Activated CD4-positive, alpha-beta T cell treated with anti-CD3 and anti-CD28 coated beads, Interleukin-2, amount 50 U/mL, for 24 hours (primary cell): Measurements from ENCODE around the gene USP46.

Experiments
- DNase-seq, 2 donors: peaks; one replicate each; pipeline ENCODE4 v3.0.0-alpha.2; 2020; ENCODE audit warnings: low read depth in 1 of 2, low spot score in 1 of 2

USP46 gene

GRCh38 chr4:52619591-52619931 lies 39.5 kb downstream of the USP46 start:
- DNase-seq, result no peak

DNA sequence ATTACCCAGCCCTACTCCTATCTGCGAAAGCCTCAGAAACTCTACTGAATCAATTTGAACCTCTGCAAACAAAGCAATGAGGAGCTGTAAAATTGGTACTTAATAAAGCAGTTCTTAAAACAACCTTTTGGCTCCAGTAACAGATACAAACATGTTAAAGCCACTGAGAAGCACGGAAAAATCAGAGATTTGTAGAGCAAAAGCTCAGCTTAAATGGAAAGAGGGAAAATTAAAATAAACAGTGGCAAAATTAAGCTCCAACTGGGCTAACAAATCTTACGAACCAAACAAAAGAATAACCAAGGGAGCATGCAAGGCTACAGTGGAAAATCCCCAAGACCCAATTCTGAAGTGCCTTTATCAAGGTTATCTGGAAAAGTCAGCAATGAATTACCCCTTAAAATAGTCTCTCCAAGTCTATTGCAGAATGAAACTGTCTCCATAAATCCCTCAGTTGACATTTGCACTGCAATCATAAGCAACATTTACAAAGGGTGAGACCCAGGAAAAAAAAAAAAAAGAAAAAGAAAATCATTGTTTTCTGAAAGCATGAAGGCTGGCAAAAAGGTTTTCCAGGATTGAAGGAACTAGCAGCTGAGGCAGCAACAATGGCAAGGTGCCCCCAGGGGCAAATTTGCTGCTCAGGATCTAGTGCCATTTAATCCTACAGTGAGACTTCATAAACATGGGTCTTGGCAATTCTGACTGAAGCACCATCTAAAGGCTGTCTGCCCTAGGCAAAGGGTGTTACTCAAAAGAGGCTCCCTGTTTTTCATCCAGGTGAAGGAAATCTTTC lies 40.1 kb downstream of the USP46 start:
- no peak for DNase-seq

DNA sequence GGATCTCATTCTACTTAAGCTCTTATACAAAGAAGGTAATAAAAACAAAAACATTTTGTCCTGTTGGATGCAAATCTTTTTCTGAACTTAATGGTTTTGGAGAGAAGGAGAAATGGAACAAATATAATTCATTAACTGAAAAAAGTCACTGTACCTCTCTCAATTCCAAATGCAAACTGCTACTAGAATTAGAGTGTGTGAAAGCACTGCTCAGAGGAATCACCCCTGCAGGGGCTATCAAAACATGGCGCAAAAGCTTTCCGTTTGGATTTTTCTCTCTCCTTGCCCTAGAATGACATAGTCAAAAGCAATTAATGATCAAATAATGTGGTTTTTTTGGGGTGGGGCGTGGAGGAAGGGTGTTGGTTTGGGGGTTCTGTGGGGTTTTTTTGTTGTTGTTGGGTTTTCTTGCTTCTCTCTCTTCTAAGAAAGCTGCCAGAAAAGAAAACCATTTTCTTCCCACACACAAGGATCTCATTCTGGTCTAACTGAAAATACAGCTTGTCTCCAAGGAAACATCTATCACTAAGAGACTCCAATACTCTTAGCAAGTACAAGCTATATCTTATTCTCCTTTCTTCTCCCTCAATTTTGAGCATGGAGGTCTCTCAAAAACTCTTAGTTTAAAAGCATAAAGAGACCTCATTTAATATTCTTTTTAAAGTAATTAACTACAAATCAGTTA lies 41.6 kb downstream of the USP46 start:
- DNase-seq, result no peak

- no peak for DNase-seq
Observed at GRCh38 chr4:52614241-52614640, 44.9 kb downstream of the USP46 start.

- no peak for DNase-seq
Observed at GRCh38 chr4:52612341-52612740, 46.8 kb downstream of the USP46 start.

DNA sequence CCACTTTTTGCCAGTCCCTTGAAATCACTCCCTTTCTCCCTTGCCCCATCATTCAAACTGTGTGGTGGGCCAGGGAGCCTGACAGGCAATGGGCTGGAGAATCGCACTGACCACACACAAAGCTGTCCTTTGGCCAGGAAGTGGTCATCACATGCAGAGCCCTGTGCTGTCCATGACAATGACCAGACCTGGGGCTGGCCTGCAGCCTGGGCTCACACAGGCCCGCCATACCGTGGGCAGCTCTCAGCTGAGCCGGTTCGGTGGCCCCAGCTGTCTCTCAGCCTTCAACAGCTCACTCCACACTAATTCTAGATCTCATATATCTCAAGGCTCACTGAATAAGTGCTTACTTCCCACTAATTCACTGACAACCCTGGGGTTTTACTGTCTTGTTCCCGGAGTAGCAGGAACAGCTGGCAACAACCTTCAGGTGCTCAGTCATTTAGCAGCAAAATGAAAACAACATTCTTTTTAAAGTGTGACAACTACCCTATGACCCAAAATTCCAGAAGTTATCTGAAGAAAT lies 48.0 kb downstream of the USP46 start:
- no peak for DNase-seq

DNA sequence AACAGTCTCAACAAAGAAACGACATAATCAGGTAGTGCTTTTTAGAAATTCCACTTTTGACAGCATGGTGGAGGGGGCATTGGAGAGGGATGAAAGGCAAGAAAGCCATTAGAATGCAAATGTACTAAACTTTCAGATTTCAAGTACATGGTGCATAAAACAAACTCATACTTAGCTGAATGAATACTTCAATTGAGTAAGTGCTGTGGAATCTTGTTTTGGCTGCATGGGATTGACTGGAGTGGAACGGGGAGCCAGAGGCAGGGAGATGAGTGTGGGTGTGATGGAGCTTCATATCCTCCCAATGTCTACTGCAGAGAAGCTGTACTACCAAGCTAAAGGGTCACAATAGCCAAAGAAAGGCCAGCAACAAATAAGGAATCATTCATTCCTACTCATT lies 52.4 kb downstream of the USP46 start:
- DNase-seq, result no peak

DNA sequence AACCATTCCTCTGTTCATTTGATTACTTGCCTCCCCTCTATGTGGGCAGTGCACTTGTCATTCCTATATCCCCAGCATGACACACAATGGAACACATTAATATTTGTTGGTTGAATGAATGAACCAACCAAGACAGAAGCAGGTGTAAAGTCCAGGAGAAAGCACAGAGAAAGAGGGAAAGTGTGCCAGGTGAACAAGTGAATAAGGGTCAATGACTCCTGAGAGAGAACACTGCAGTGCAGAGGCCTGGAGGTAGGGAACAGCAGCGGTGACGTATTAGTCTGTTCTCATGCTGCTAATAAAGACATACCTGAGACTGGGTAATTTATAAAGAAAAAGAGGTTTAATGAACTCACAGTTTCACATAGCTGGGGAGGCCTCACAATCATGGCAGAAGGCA lies 53.1 kb downstream of the USP46 start:
- no peak for DNase-seq

DNA sequence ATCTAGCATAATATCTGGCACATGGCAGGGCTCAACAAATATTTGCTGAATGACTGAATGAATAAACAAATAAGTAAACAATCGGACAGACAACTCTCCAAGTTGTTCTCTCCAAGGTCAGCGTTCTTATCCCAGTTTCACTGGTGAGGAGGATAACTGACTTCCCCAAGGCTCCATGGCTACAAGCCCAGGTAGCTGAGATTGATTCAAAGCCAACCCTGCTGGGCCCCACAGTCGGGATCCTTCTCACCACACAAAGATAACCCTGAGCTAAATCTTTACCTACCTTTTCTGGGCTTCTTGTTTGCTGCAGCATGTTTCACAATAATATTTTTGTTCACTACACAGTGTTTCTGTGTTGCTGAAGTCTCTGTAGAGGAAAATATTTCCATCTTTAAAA lies 54.9 kb downstream of the USP46 start:
- DNase-seq, result no peak

- DNase-seq, result no peak
Observed at GRCh38 chr4:52600275-52600674, 58.8 kb downstream of the USP46 start.

DNA sequence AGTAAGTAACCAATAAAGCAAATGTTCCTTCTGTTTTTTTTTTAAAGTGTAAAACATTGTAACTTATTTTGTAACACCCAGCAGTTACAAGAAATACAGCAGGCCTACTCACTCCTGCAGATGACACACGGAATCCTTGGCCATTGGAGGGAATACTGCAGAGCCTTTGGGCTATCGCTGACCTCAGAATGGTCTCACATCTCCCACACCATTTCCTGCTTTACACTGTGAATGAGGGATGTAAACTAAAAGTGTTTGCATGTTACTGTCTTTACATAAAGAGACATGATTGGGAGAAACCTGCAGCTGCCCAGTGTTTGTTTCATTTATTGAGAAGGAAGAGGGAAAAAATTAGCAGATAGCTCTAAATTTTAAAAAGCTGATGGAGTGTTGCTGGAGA lies 64.1 kb downstream of the USP46 start:
- no peak for DNase-seq

DNA sequence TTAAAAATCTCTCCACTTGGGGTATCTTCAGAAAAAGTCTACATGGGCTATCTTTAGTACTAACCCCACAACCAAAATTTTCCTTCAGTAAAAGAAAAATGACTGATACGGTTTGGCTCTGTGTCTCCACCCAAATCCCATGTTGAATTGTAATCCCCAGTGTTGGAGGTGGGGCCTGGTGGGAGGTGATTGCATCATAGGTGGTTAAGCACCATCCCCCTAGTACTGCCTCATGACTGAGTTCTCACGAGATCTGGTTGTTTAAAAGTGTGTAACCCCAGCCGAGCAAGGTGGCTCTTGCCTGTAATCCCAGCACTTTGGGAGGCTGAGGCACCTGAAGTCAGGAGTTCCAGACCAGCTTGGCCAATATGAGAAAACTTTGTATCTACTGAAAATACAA lies 66.8 kb downstream of the USP46 start:
- DNase-seq, result no peak

DNA sequence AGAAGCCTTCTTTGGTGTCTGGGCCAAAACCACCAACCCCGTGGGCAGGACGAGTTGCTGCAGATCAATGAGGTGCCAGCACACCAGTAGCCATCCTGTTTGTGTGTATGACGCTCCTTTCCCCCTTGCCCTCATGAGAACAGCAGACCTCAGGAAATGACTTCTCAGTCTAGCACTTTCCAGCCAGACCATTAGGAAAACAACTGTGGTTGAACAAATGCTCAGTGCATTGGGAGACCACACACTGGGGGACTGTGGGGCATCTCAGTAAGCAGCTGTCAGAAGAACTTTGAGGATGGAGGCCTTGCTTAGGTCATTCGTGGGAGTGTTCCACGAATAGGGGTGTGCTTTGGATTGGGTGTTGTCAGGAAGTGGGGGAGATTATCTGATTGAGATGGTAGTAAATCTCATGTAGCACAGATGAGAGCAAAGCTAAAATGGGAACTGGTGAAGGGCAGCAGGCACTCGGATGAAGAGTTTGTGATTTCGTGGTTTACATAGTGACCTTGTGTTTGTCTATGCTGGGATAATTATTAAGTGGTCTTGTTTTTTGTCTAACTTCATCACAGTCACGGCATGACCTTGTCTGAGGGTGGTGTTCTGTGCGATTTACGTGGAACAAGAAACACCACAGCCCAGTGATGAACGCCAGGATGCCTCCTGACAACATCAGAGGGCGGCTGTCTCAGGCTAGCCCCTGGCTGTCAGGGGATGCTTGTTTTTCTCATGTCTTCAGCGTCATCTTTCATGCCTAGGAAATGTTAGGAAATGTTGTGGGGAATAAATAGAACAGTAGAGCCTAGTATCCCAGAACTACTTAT lies 70.1 kb downstream of the USP46 start:
- no peak for DNase-seq

DNA sequence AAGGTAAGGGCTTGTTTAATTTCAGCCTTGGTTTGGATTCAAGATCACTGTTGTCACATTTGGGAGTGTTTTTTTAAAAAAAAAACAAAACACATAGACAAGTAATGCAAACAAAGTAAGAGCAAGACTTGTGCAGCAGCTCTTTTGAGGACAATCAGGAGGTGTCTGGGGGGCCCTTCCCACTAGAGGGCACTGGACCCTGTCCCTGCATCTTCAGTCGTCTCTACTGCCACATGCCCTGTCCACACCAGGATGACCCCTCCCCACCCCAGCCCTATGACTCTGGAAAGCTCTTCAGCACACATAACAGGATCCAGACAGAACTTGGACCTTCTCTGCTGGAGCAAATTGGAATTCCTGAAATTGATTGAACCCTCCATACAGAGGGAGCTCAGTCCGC lies 71.0 kb downstream of the USP46 start:
- DNase-seq, result no peak

GRCh38 chr4:52586069-52586468 lies 73.0 kb downstream of the USP46 start:
- DNase-seq, result no peak

DNA sequence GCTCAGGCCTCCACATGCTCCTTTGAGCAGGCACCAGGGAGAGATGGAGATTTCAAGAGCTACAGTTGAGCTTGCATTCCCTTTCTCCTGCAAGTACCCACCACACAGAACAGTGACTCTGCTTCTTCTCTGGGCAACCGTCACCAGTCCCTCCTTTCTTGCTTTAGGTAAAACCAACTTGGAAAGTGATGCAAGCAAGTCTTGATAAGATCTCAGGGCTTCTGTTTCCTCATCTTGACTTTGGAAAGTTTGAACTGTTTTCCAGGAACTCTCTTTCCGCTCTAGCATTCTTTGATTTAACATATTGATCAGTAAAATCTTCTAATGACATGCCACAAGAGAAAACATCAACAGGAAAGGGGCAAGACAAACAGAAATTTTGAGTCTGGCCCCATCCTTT lies 73.7 kb downstream of the USP46 start:
- no peak for DNase-seq

- DNase-seq, result no peak
Observed at GRCh38 chr4:52579602-52580272, 79.4 kb downstream of the USP46 start.

- no peak for DNase-seq
Observed at GRCh38 chr4:52578951-52579350, 80.2 kb downstream of the USP46 start.

- DNase-seq, result no peak
Observed at GRCh38 chr4:52577624-52577962, 81.5 kb downstream of the USP46 start.

DNA sequence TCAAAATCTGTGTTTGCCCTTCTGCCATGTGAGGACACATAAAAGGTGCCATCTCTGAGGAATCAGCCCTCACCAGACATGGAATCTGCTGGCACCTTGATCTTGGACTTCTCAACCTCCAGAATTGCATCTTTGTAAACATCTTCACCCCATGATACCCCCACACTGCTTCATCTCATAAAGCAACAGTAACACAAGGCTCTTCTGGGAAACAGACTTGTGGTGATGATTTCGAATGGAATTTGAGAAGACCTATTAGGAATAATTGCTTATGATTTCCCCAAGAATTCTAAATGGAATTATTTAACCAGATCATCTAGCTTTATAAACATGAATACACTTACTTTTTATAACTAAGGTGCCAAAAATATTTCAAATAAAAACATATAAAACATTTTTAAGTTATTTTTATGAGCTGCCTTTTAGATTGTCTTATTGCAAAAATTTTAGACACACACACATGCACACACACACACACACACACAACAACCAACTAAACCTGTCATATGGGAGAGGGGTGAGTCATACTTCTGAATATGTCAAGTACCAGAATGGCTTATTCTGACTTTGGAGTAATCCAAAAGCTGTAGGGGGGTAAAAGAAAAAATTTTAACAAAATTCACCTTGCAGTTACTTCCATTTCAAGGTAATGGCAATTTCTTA lies 82.0 kb downstream of the USP46 start:
- no peak for DNase-seq

DNA sequence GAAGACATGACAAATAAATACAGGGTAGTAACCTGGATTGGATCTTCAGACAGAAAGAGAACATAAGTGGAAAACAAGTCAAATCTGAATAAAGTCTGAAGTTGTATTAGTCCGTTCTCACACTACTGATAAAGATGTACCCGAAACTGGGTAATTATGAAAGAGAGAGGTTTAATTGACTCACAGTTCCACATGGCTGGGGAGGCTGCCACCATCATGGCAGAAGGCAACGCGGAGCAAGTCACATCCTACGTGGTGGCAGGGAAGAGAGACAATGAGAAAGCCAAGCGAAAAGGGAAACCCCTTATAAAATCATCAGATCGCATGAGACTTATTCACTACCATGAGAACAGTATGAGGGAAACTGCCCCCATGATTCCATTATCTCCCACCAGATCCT lies 82.8 kb downstream of the USP46 start:
- no peak for DNase-seq
